ENCODE data around the gene FAM210B.
"Not testable (repeated sequence)": the region's sequence is repeated elsewhere in the genome, so short reads cannot be mapped to it uniquely, and the experiment has no call there.

Gene FAM210B

DNA sequence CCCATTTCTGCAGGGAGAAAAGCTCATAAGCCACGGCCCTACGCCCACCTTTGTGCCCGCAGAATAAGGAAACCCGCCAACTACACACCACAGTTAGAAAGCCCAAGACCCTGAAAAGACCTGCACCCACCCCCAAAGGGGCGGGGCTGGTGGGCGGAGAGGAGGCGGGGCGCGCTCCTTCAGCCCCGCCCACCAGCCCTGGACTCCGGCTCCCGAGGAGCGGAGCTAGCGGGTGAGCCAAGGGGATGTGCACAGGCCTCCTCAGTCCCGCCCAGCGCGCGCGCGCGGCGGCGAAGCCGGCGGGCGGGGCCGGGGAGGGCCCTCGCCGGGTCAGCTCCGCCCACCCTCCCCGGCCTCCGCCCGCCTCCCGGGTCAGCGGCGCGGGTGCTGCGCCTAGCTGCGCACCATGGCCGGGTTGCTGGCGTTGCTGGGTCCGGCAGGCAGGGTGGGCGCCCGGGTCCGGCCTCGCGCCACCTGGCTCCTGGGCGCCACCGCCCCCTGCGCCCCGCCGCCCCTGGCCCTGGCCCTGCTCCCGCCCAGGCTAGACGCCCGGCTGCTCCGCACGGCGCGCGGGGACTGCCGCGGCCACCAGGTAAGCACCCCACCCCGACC lies at the start of gene FAM210B:
Gene FAM210B, plus strand, starts transcription at position 375 of the 612 bp plus-strand sequence. Its CDS starts 32 bp downstream, at position 407.
- peak; percentile 88 for DNase-seq

DNA sequence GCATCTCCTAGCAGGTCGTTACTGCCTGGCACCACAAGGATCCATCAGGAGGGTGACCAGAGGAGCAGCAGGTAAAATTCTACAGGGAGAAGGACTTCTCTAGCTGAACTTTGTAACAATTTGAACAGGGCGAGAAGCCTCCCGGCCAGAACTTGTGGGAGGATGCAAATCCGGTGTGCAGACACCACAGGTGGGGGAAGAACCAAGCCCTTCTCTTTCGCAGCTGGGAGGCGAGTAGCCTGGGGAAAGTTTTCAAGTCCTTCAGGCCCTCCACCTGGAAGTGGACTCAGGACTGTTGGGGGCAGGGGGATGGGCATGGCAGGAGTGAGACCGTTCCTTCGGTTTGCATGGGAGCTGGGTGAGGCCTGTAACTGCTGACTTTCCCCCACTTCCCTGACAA lies 42.7 kb upstream of the FAM210B start:
- DNase-seq, result no peak

DNA sequence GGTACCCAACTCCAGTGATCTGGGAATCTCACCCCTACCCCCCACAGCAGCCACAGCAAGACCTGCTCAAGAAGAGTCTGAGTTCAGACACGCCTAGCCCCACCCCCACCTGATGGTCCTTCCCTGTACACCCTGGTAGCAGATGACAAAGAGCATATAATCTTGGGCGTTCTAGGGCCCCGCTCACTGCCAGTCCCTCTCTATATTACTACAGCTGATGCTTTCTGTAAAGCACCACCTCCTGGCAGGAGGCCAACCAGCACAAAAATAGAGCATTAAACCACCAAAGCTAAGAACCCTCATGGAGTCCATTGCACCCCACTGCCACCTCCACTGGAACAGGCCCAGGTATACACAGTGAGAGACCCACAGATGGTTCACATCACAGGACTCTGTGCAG lies 42.3 kb upstream of the FAM210B start:
- DNase-seq, result no peak

GRCh38 chr20:56322681-56323080 lies 36.1 kb upstream of the FAM210B start:
- DNase-seq, result no peak

- no peak for DNase-seq
Observed at GRCh38 chr20:56323206-56323605, 35.6 kb upstream of the FAM210B start.

DNA sequence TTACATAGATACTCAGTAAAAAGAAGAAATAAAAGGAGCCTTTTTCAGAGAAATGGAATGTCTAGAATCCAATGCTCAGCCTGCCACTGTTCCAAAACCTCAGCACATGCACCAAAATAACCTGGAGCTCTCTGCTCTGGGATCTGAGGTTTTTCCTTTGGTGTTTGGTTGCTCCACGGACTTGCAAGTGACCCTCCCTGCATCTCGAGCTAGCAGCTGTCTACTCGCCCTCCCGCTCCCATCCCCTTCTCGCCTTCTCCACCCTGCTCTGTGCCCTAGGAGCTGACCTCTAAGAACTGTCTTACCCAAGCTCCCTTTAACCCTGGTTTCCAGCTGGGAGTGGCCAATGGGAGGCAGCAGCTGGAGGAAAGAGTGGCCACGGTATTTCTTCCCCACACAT lies 35.1 kb upstream of the FAM210B start:
- DNase-seq, result no peak

DNA sequence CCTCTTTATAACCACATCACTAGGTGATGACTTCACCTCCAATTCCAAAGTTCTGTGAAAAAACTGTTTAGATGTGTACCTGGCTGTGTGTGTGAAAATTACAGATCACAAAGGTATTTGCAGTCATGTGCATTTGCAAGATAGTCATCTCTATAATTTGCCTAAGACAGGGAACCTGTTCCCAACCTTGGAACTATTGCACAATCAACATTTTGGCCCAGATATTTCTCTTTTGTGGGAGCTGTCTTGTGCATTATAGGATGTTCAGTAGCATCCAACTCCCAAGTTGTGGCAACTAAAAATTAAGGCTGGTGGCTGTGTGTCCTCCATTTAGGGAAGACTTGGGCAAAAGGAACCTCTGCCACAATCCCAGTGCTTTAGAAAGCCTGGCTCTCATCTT lies 34.0 kb upstream of the FAM210B start:
- no peak for DNase-seq

- no peak for DNase-seq
Observed at GRCh38 chr20:56328861-56329260, 29.9 kb upstream of the FAM210B start.

DNA sequence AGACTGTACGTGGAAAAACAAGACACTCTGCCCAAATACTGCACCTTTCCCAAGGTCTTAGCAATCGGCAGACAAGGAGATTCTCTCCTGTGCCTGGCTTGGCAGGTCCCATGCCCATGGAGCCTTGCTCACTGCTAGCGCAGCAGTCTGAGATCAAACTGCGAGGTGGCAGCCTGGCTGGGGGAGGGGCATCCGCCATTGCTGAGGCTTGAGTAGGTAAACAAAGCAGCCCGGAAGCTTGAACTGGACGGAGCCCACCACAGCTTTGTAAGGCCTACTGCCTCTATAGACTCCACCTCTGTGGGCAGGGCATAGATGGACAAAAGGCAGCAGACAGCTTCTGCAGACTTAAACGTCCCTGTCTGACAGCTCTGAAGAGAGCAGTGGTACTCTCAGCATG lies 22.1 kb upstream of the FAM210B start:
- DNase-seq, result not testable (repeated sequence)

DNA sequence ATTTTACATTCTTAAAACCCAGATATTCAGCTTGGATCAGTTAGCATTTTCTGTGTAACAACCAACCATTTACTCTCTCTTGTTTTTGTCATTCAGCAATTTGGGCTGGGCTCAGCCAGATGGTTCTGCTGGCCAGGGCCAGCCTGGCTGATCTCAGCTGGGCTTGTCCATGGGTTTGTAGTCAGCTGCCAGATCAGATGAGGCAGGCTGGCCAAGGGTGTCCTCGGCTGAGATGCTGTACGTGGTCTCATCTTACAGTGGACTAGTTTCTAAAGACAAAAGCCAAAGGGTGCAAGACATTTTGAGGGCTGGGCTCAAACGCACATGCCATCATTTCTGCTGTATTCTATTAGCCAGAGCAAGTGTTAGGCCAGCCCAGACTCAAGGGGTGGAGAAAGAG lies 16.0 kb upstream of the FAM210B start:
- no peak for DNase-seq

GRCh38 chr20:56343861-56344381 lies 14.9 kb upstream of the FAM210B start:
- DNase-seq, result no peak

GRCh38 chr20:56345911-56346310 lies 12.9 kb upstream of the FAM210B start:
- DNase-seq, result no peak

DNA sequence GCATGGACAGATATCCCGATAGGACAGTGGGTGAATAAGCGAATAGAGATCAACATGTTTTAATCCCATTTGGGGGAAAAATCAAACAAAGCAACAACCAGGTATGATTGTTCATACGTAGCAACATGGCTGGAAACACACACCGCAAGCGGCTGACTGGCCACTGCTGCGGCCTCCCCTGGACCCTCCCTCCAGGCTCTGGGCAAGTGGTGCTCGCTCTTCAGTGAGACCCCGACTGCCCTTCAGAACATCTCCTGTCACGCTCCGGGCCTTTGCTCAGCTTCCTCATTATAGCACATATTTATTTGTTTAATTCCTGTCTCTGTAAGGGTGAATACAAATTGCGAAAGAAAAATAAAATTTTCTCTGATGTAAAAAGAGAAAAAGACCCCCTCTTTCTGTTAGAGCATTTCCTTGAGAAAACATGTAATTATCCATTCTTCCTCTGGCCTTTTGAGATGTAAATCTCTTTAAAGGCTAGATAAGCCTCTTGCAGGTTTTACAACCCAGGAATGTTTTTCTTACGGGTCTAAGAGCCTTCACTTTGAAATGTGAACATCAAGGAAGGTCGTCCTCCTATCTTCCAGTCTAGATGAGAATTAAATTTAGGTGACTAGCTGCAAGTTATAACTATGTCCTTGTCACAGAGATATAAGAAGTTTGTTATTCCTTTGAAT lies 11.0 kb upstream of the FAM210B start:
- no peak for DNase-seq

DNA sequence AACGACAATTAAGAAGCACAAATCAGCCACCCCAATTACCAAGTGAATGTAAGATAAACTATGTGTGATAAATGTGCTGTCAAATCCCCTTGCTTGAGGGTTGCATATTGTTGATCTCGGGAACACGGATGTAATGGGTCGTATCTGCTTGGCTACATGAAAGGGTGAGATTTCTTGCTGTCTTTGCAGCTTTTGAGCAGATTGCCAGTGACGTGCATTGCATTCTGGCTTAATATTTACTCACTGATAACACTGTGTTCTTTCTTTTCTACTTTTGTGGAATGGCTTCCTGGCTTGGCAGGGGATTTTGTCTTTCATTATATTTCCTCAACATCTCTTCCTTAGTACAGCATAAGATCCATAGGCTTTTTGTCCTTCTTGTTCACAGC lies 10.5 kb upstream of the FAM210B start:
- no peak for DNase-seq

DNA sequence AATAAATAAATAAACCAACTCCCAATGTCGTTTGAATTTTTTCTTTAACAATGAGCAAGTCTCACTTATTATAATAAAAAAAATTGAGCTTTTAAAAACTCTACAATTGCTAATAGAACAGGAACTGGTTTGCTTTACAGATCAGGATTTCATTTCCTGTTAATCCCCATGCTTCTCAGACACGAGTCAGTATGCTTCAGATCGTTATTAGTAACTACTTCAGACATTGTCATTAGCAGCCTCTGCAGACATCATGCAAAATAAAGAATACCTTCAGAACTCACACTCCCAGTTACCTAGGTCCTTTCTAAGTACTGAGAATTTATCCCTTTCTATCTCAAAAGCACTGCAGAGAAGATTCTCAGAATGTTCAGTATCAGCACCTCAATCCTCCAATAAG lies 10.0 kb upstream of the FAM210B start:
- no peak for DNase-seq

DNA sequence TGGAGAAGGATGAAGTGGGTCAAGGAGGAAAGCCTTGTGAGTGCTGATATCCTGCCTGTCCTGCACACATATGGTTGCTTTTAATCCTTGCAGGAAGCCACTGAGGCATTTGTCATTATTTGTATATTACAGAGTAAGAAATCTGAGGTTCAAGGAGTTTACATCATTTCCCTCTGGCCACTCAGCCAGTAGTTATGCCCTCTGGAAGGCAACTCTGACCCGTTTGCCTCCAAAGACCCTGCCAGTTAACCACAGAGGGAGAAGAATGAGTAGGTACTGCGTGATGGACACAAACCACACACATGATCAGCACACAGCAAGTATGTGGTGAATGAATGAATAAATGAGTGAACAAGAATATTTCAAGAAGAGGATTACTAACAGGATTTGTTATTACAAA lies 7.9 kb upstream of the FAM210B start:
- DNase-seq, result no peak

DNA sequence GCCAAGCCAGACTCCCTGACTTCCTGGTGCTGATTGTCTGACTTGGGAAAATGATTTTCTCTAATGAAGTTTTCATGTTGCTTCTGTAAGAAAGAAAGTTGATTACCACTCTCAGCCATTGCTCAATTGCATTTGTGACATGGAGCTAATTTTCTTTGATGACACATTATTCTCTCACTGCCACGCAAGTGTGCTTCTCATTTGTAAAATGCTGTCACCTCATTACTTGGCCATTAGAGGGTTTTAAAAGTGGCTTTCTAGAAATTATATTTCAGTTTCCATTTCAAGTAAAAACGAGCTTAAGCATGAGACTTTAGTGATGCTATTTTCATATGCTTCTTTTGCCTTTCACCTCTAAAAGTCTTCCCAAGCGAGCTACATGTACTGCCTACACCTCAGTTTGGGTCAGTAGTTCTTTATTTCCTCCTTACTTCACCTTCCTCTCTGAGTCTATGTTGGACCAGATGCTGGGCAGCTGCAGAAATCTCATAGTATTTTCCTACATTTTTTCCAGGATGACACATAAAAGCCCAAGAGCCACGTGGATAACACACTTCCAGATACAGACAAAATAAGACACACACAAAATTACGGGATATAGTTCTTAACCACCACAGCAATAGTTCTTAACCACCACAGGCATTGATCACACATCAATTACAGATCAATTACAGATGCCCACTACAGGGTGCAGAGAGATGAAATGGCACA lies 6.3 kb upstream of the FAM210B start:
- DNase-seq, result no peak

DNA sequence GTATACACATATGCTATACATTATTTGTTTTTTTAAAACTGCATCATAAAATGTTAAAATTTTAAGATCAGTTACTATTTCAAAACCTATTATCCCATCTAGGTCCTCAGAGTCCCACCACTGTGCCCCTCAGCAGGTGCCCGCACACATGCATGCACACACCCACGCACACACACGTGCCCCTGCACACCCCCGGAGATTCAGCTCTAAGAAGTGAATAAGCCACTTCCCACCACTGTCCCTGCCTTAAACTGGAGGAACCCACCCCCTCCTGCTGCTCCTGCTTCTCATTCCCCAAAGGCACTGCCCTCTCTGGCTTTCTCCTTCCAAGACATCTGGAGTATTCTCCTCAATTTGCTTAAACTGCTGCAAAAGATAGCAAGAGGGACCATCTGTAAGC lies 5.4 kb upstream of the FAM210B start:
- DNase-seq, result no peak

DNA sequence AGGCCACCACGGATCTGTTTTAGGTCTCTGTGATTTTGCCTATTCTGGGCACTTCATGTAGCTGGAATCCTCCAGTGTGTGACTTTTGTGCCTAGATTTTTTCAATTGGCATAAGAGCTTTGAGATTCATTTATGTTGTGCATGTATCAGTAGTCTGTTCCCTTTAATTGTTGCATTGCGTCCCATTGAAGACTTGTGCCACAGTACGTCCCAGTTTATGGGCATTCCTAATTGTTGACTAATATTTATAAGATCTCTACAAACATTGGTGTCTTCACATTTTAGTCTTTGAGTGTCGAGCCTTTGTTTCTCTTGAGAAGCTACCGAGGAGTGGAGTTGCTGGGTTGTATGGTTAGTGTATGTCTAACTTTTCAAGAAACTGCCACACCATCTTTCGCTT lies 704 bp upstream of the FAM210B start:
- no peak for DNase-seq

GRCh38 chr20:56359212-56360132 lies 698 bp downstream of the FAM210B start:
- DNase-seq, result no peak

DNA sequence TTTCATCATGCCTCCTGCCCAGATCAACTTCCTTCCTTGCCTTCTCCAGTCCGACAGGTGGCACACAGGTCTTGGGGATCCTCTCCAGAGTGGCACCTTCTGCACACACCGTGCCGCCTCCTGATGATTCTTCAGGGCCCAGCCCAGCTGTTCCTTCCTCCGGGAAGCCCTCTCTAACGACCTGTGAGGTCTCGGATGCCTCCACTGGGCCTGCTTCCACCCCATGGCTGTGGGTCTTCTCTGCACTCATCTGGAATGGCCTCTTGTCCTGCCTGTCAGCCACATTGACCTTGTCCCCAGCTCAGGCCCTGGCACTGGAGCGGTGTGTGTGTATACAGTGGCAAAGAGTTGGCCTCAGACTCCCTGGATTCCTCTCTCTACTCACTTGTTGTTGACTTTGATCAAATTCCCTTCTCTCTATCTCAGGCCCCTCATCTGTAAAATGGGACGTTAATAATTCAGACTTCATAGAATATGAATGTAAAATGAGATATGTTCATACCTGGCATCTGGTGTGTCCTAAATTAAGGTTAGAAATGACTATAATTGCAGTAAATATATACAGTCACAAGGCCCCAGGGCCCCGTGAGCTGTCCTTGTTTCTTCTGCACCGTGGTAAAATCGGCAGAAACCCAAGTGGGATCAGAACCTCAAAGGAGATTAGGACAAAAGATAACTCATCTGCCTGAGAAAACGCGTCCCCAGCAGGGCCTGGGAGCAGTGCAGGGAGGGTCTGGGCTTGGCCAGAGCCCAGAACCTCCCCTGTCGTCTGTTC lies 1.5 kb downstream of the FAM210B start:
- DNase-seq, result no peak

DNA sequence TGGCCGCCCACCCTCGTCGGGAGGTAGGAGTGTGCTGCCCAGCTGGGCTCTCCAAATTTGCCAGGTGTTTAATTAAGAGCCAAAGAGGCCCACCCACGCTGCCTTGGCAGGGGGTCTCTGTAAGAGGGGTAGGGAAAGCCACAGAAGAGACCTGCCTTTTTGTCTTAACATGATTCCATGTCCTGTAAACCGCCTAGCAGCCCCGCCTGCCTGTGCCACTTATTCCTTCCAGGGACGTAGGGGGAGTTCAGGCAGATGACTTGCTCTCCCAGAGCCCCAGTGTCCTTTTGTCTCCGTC lies 2.1 kb downstream of the FAM210B start:
- DNase-seq, result no peak

Measured in CD4-positive, alpha-beta T cell treated with Interferon gamma for 1 hour (primary cell).